Measurements from ENCODE around the gene SEMA7A.
"Not testable (repeated sequence)": the region's sequence is repeated elsewhere in the genome, so short reads cannot be mapped to it uniquely, and the experiment has no call there.

- TF ChIP-seq CTCF (conservative IDR thresholded peaks at IDR 0.05; ENCODE audit: low read depth, low read length); EZH2 (IDR thresholded peaks at IDR 0.05; ENCODE audit: borderline replicate concordance, low read depth, low read length, poor library complexity, severe bottlenecking): not testable (repeated sequence)
Measured at GRCh38 chr15:74360855-74361254, 72.9 kb downstream of the SEMA7A start.

Data from A673 (cell line).